GM18858 (cell line): ENCODE measurements around the gene TMCC3.
"Not testable (repeated sequence)": the region's sequence is repeated elsewhere in the genome, so short reads cannot be mapped to it uniquely, and the experiment has no call there.

Source experiments
- ATAC-seq: cut with Tn5 transposase; IDR thresholded peaks from one replicate; pipeline ENCODE4 v1.9.1; 2021; ENCODE audit not compliant: unreplicated experiment

The TMCC3 gene

GRCh38 chr12:94637390-94638113, 12.8 kb downstream of the TMCC3 start:
- no peak for ATAC-seq

DNA sequence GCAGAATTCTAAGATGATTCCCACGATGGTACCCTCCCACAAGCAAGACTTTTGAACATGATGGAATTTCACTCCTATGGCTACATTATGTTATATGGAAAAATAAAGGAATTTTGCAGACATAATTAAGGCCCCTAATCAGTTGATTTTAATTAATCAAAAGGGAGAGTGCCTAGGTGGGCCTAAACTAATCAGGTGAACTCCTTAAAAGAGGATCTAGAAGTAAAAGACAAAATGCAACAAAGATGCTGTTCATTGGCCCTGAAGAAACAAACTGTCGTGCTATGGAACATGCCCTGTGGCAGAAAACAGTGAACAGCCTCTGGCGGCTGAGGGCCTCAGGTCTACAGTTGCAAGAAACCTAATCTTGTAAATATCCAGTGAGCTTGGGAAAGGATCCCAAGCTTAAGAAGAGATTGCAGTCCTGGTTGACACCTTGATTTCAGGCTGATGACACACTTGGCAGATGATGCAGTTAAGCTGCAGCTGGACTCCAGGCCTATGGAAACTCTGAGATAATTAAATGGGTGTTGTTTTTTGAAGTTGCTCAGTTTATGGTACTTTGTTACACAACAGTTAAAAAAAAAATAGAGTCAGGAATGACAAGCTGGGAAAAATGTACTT, 13.8 kb downstream of the TMCC3 start:
- ATAC-seq = no peak

- no peak for ATAC-seq
Measured at GRCh38 chr12:94634717-94635116, 15.6 kb downstream of the TMCC3 start.

- ATAC-seq = no peak
Measured at GRCh38 chr12:94633401-94633800, 17.0 kb downstream of the TMCC3 start.

- ATAC-seq = no peak
Measured at GRCh38 chr12:94631058-94631457, 19.3 kb downstream of the TMCC3 start.

GRCh38 chr12:94628819-94629472, 21.4 kb downstream of the TMCC3 start:
- ATAC-seq = no peak

DNA sequence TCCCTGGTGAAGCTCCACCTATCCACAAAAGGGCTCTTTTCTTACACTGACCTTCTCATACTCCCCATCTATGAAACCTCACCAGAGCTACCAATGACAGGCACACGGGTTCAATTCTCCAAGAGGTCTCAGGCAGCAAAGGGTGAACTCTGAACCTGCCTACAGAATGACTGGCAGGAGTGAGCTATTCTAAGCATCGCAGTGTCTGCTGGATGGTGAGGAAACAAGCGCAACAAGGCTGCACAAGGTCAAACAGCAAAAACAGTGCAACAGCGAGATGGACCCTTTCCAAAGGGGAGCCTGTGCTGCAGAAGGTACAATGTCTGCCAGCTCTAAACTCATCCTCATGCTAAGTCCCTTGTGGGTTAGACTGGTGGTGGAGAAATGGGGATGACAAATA, 22.0 kb downstream of the TMCC3 start:
- ATAC-seq = no peak

- no peak for ATAC-seq
Measured at GRCh38 chr12:94625531-94625930, 24.8 kb downstream of the TMCC3 start.

DNA sequence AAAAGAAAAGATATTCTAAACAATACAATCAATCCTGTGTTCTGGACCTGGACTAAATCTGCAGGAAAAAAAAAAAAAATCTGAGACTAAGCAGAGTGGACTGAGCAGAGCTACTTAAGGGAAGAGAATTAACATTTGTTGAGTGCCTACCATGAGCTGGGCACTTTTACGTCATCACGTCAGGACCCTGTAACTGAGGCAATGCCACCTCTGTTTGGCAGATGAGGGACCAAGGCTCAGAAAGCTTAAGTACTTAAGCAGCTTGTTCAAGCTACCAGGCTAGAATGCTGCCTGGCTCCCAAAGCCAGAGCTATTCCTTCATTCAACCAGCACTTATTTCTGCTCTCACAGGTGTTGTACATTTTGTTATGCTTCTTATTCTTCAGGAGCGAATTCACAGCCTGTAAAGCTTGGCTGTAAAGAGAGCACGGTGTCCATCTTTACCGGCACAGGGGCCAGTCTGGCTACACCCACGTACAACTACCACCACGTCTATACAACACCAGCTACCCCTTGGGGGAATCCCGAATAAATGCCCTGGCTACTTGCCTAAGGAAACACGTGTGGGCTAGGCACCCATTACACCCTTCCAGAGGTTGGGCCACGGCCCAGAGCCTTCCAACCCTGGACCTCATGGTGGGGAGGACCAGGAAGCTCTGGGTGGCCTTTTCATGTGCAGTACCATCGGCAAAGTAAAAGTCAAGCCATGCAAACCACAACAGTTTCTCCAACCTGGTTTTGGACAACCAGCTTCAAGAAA, 27.0 kb downstream of the TMCC3 start:
- no peak for ATAC-seq

DNA sequence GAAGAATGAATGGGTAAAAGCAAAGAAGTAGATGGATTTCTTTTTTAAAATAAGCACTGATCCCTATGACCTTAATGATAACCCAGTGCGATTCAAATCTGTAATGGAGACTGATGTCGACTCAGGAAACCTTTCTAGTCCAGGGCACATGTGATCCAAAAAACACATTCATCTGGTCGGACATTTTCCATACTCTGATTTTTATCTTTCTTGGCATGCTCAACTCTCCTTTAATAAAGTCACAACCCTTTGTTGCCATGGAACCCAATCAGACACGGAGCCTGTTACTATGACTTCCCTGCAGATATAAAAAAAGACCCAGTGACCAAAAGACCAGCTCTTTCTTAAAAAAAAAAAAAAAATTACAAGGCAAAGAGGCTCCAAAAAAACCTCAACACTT, 27.9 kb downstream of the TMCC3 start:
- ATAC-seq = no peak

DNA sequence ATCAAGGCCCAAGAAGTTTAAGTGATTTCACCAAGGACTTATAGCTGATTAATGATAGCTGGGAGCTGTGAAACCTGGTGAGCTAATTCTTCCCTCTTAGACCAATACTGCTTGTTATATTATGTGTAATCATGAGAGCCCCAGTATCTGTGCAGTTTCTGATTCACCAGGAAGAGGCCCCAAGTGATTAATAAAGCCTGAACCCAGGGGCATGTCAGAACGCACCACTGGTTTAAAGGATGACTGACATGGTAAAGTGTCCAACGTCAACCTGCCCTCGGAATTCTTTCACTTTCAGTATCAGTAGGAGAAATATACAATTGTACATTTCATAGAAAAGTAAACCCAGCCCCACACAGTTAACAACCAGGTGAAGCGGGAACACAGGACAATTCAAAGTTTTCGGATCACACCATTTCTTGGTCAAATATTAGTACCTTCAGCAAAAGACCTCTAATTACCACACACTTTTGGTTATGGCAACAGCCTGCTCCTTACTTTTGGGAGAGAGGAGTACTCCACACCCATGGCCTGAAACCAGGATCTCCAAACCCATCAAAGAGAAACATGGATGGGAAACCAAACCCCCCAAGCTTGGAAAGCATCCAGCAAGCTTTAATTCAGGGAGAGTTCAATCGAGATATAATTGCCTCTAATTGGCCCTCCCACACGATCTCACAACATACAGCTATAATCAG, 28.5 kb downstream of the TMCC3 start:
- peak; percentile 96 for ATAC-seq

DNA sequence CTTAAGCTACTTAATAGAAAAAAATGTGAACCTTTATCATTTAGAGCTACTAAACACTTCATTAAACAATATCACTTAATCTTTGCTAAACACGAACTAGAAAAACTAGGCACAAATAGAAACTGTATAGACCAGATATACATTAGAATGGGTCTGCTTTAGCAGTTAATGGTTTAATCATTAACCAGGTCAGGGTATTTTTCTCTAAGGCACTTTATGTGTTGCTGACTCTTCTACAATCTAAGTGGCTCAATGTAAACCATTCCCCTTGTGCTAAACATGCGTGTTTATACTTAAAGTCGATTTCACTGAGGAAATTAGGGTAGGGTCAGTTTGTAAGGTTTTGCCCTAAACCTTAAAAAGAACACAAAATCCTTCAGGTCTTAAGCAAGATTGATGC, 29.7 kb downstream of the TMCC3 start:
- no peak for ATAC-seq

DNA sequence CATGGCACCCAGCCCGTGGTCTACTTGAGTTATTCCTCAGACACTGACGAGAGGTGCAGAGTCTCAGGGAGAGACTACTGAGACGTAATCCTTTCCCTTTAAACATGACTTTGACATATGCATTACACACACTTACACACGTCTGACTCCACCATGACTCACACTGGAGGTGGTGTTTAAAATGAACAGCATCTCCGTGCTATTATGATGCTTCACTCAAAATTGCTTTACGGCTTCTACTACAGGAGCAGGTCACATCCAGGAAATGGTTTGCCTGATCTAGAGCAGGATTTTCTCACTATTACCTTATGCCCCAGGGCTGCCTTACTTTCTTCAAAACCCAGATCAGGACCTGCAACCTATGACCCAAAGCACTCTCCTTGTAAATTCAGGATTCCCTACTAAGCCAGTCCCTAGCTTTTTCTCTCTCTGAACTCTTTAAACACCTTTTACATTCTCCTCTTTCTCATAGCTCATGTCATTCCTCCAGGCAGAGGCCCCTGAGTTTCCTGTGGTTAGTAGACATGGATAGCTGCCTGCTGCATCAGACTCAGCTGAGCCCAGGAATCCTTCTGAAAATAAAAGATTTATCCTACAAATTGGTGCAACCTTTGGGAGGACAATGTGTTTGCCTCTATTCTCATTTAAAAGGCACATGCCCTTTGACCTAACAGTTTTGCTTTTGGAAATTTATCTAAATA, 31.2 kb downstream of the TMCC3 start:
- no peak for ATAC-seq

- no peak for ATAC-seq
Measured at GRCh38 chr12:94617101-94617500, 33.3 kb downstream of the TMCC3 start.

DNA sequence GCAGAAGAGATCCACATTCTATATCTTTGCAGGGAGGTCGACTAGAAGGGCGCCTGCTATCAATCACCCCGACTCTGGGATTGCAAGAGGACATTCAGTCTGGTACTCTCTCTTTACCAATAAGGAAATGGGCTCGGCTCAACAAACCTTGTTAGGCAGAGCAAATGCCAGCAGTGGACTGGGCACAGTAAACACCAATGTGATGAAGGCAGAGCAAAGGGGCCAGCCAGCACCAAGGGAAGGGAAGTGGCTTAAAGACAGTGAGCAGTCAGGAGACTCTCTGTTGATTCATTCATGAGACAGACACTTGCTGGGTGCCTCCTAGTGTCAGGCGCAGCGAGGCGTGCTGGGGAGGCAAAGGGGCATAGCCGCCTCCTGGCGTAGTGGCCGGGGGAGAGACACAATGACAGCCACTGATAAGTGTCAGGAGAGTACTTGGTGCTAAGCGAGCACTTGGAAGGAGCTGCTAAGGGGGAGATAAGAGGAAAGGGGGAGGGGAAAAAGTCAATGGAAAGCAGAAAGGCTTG, 34.1 kb downstream of the TMCC3 start:
- no peak for ATAC-seq

GRCh38 chr12:94615260-94616181, 34.8 kb downstream of the TMCC3 start:
- ATAC-seq = no peak

- no peak for ATAC-seq
Measured at GRCh38 chr12:94614288-94614721, 36.1 kb downstream of the TMCC3 start.

DNA sequence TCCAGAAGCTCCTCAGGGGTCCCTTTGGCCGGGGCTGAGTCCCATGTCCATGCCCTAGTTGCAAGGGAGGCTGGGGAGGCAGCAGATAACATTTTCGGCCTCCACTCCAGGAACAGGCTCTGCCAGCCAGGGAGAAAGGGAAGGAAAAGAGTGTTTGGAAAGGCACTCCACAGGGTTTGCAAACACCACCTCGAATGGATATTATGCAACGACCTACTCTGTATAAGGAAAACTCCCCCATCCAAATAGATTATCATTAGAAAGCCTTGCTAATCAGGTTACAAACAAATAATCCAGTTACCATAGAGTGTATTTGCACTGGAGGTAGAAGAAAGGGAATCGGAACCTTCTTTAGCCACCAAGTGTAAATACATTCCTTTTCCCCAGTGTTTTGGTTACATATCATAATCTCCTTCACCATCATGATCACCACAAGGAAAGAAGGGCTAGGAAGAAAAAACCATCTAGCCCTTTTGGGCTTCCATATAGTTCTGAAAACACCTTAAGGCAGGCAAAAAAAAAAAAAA, 40.4 kb downstream of the TMCC3 start:
- ATAC-seq = no peak

- ATAC-seq = not testable (repeated sequence)
Measured at GRCh38 chr12:94606810-94607209, 43.5 kb downstream of the TMCC3 start.
